Measurements from ENCODE around the gene ANXA2R. TPM values are rescaled to one million over a fixed set of nuclear protein-coding genes. Genes with fewer than 3 reads are reported as not detected.

Gene ANXA2R
- total and polyA plus RNA-seq, 2 of the 13 experiments (the other 11 are each of a cell fraction or from before 2014, with no cell fraction given) = 0.95 to 1.3 TPM

DNA sequence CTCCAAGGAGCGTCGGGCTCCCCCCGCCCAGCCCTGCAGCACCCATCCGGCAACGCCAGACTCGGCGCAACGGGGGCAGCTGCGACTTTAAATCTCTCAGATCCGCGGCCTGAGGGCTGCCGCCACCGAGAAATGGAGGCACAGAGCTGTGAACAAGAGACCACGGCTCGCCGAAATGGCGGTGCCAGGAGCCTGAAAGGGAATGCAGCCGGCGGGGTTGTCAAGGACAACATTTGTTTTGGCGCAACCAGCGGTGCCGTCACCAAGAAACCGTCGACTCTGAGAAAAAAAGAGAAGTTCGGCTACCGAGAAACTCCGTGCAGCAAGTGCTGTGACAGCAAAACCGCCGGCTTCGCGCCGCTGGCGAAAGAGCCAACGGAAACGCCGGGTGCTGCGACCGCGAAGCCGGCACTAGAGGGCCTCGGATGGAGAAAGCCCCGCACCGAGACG, 2.1 kb upstream of the ANXA2R start (continued):
- TF ChIP-seq ZNF781 (CRISPR knock-in tag; IDR thresholded peaks at IDR 0.05; ENCODE audit: borderline replicate concordance, not compliant biosample characterization) (peak; percentile 15), ZKSCAN5 (CRISPR knock-in tag; IDR thresholded peaks at IDR 0.05) (no peak), TAF1 (CRISPR knock-in tag; IDR thresholded peaks at IDR 0.05) (peak; percentile 26; the same call in 1 of the 2 replicates), HNRNPLL (IDR thresholded peaks at IDR 0.05; ENCODE audit: low read depth, low read length, poor library complexity, severe bottlenecking) (peak; percentile 98), ZNF570 (CRISPR knock-in tag; IDR thresholded peaks at IDR 0.05; ENCODE audit: borderline replicate concordance) (no peak), ZNF350 (CRISPR knock-in tag; IDR thresholded peaks at IDR 0.05; ENCODE audit: borderline replicate concordance, low read depth) (no peak; the same call in none of the 2 replicates), DMAP1 (CRISPR knock-in tag; IDR thresholded peaks at IDR 0.05) (peak; percentile 45; the same call in 1 of the 2 replicates), ZNF878 (CRISPR knock-in tag; IDR thresholded peaks at IDR 0.05) (no peak), RARA (CRISPR knock-in tag; IDR thresholded peaks at IDR 0.05) (no peak), ZNF12 (CRISPR knock-in tag; IDR thresholded peaks at IDR 0.05) (no peak), ZZZ3 (CRISPR knock-in tag; IDR thresholded peaks at IDR 0.05; ENCODE audit: borderline replicate concordance) (no peak), YEATS4 (CRISPR knock-in tag; IDR thresholded peaks at IDR 0.05; ENCODE audit: borderline replicate concordance) (peak; percentile 15; the same call in 1 of the 2 replicates), RBAK (CRISPR knock-in tag; IDR thresholded peaks at IDR 0.05) (0 out of 2 replicates have a peak, but pooled peaks have one; percentile 11), ZNF33B (CRISPR knock-in tag; IDR thresholded peaks at IDR 0.05) (no peak)
- TF ChIP-seq, protein P1, sequence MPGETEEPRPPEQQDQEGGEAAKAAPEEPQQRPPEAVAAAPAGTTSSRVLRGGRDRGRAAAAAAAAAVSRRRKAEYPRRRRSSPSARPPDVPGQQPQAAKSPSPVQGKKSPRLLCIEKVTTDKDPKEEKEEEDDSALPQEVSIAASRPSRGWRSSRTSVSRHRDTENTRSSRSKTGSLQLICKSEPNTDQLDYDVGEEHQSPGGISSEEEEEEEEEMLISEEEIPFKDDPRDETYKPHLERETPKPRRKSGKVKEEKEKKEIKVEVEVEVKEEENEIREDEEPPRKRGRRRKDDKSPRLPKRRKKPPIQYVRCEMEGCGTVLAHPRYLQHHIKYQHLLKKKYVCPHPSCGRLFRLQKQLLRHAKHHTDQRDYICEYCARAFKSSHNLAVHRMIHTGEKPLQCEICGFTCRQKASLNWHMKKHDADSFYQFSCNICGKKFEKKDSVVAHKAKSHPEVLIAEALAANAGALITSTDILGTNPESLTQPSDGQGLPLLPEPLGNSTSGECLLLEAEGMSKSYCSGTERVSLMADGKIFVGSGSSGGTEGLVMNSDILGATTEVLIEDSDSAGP (CRISPR knock-in tag; IDR thresholded peaks at IDR 0.05; ENCODE audit: borderline replicate concordance) = peak; percentile 78; the same call in 1 of the 2 replicates
- TF ChIP-seq, protein P2, sequence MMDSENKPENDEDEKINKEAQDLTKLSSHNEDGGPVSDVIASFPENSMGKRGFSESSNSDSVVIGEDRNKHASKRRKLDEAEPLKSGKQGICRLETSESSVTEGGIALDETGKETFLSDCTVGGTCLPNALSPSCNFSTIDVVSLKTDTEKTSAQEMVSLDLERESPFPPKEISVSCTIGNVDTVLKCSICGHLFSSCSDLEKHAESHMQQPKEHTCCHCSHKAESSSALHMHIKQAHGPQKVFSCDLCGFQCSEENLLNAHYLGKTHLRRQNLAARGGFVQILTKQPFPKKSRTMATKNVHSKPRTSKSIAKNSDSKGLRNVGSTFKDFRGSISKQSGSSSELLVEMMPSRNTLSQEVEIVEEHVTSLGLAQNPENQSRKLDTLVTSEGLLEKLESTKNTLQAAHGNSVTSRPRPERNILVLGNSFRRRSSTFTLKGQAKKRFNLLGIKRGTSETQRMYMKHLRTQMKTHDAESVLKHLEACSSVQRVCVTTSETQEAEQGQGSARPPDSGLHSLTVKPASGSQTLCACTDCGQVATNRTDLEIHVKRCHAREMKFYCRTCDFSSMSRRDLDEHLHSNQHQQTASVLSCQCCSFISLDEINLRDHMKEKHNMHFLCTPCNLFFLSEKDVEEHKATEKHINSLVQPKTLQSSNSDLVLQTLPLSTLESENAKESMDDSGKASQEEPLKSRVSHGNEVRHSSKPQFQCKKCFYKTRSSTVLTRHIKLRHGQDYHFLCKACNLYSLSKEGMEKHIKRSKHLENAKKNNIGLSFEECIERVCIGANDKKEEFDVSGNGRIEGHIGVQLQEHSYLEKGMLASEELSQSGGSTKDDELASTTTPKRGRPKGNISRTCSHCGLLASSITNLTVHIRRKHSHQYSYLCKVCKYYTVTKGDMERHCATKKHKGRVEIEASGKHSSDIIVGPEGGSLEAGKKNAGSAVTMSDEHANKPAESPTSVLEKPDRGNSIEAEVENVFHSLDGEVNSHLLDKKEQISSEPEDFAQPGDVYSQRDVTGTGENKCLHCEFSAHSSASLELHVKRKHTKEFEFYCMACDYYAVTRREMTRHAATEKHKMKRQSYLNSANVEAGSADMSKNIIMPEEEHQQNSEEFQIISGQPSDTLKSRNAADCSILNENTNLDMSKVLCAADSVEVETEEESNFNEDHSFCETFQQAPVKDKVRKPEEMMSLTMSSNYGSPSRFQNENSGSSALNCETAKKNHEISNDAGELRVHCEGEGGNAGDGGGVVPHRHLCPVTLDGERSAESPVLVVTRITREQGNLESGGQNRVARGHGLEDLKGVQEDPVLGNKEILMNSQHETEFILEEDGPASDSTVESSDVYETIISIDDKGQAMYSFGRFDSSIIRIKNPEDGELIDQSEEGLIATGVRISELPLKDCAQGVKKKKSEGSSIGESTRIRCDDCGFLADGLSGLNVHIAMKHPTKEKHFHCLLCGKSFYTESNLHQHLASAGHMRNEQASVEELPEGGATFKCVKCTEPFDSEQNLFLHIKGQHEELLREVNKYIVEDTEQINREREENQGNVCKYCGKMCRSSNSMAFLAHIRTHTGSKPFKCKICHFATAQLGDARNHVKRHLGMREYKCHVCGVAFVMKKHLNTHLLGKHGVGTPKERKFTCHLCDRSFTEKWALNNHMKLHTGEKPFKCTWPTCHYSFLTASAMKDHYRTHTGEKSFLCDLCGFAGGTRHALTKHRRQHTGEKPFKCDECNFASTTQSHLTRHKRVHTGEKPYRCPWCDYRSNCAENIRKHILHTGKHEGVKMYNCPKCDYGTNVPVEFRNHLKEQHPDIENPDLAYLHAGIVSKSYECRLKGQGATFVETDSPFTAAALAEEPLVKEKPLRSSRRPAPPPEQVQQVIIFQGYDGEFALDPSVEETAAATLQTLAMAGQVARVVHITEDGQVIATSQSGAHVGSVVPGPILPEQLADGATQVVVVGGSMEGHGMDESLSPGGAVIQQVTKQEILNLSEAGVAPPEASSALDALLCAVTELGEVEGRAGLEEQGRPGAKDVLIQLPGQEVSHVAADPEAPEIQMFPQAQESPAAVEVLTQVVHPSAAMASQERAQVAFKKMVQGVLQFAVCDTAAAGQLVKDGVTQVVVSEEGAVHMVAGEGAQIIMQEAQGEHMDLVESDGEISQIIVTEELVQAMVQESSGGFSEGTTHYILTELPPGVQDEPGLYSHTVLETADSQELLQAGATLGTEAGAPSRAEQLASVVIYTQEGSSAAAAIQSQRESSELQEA (CRISPR knock-in tag; IDR thresholded peaks at IDR 0.05; ENCODE audit: not compliant biosample characterization) = no peak
- TF ChIP-seq, protein P3, sequence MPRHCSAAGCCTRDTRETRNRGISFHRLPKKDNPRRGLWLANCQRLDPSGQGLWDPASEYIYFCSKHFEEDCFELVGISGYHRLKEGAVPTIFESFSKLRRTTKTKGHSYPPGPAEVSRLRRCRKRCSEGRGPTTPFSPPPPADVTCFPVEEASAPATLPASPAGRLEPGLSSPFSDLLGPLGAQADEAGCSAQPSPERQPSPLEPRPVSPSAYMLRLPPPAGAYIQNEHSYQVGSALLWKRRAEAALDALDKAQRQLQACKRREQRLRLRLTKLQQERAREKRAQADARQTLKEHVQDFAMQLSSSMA (CRISPR knock-in tag; IDR thresholded peaks at IDR 0.05) = no peak; the same call in 1 of the 2 replicates
